CD4-positive, CD25-positive, alpha-beta regulatory T cell (primary cell): ENCODE measurements around the gene FUOM. TPM values are rescaled to one million over a fixed set of nuclear protein-coding genes. Genes with fewer than 3 reads are reported as not detected.
A peak's percentile ranks its signal among the peaks of the same experiment; 100 is the strongest.
"Not testable (repeated sequence)": the region's sequence is repeated elsewhere in the genome, so short reads cannot be mapped to it uniquely, and the experiment has no call there.

ENCODE experiments used
- ATAC-seq, 2 donors: fragments of 150-1000 bp; cut with Tn5 transposase; one replicate each; pipeline ENCODE4 v1.10.0; 2021; ENCODE audit warnings: low read depth in 2 of 2, moderate number of reproducible peaks in 2 of 2, moderate library complexity in 1 of 2
- DNase-seq, 3 donors: peaks; one replicate each; pipeline versions ENCODE4 v3.0.0 to v3.0.0-alpha.2; 2012 to 2022; ENCODE audit warnings: mixed read lengths in 1 of 3
- H3K27ac ChIP-seq: one replicate; pipeline ENCODE4 v1.7.0; 2013; ENCODE audit warnings: mild to moderate bottlenecking, low read length; ENCODE audit not compliant: insufficient read depth, poor library complexity, severe bottlenecking
- H3K27me3 ChIP-seq: one replicate; pipeline ENCODE4 v1.7.0; 2013; ENCODE audit warnings: low read length; ENCODE audit not compliant: control insufficient read depth, insufficient read depth
- H3K36me3 ChIP-seq: one replicate; pipeline ENCODE4 v1.7.0; 2013; ENCODE audit warnings: mild to moderate bottlenecking, low read length, moderate library complexity; ENCODE audit not compliant: control insufficient read depth, insufficient read depth
- H3K4me1 ChIP-seq: 2 replicates; pipeline ENCODE4 v1.7.0; 2013; ENCODE audit warnings: mild to moderate bottlenecking, low read length; ENCODE audit not compliant: insufficient read depth, control insufficient read depth, poor library complexity, severe bottlenecking
- H3K4me3 ChIP-seq: one replicate; pipeline ENCODE4 v1.7.0; 2013; ENCODE audit warnings: low read depth, mild to moderate bottlenecking, low read length, moderate library complexity
- H3K9me3 ChIP-seq, 2 experiments: 1 replicate in 1 of 2; 2 replicates in 1 of 2; pipeline ENCODE4 v1.7.0; 2013; ENCODE audit warnings: low read length in 2 of 2, mild to moderate bottlenecking in 1 of 2, moderate library complexity in 1 of 2; ENCODE audit not compliant: control insufficient read depth in 2 of 2
- H3K27ac Mint-ChIP-seq, 3 donors: one replicate each; pipeline ENCODE4 v1.8.0; 2020 to 2022; ENCODE audit warnings: mild to moderate bottlenecking in 3 of 3, mixed read lengths in 3 of 3, moderate library complexity in 2 of 3
- H3K27me3 Mint-ChIP-seq: one replicate; pipeline ENCODE4 v1.8.0; 2022; ENCODE audit warnings: mild to moderate bottlenecking, mixed read lengths
- H3K36me3 Mint-ChIP-seq: one replicate; pipeline ENCODE4 v1.8.0; 2020; ENCODE audit warnings: mixed read lengths
- H3K4me1 Mint-ChIP-seq, 4 donors: one replicate each; pipeline ENCODE4 v1.8.0; 2020 to 2022; ENCODE audit warnings: mixed read lengths in 4 of 4, mild to moderate bottlenecking in 1 of 4
- H3K4me3 Mint-ChIP-seq, 4 donors: one replicate each; pipeline ENCODE4 v1.8.0; 2020 to 2022; ENCODE audit warnings: mild to moderate bottlenecking in 4 of 4, mixed read lengths in 4 of 4, moderate library complexity in 3 of 4
- H3K9me3 Mint-ChIP-seq, 7 donors: one replicate each; pipeline ENCODE4 v1.8.0; 2020 to 2022; ENCODE audit warnings: mixed read lengths in 7 of 7, mild to moderate bottlenecking in 3 of 7, moderate library complexity in 2 of 7
- polyA plus RNA-seq, 4 donors: library from polyadenylated mRNA; unstranded; fragments of 300-500 nt; fragmentation: Illumina TruSeq; gene quantifications; one replicate each; pipeline ENCODE4 v1.2.3, GENCODE V29; 2021
- total RNA-seq: library from RNA; stranded (reverse); gene quantifications from one replicate; pipeline ENCODE4 v1.2.3, GENCODE V29; 2022

FUOM gene
- total and polyA plus RNA-seq, 5 donors from 2014 or later = 7.1 to 21.9 (median 17.8) TPM

GRCh38 chr10:133377025-133377817 lies 19.4 kb upstream of the FUOM start:
- peaks cover 6% of the 10 kb centered on the region for H3K27me3 Mint-ChIP-seq
- no peak for ATAC-seq
- no peaks in the 10 kb centered on the region for H3K36me3 Mint-ChIP-seq
- peaks cover 4 to 18% (median 9%) of the 10 kb centered on the region in 4 donors for H3K4me1 Mint-ChIP-seq
- DNase-seq = no peak
- H3K4me3 Mint-ChIP-seq = peak overlapping the region; percentile 75 to 87 (median 82)
- H3K9me3 ChIP-seq = no peaks in the 10 kb centered on the region
- H3K4me1 ChIP-seq = peaks cover 25% of the 10 kb centered on the region
- H3K27ac Mint-ChIP-seq = peak overlapping the region in 2 of 3 donors; percentile 25 to 32
- H3K27ac ChIP-seq = no peak overlapping the region
- H3K9me3 Mint-ChIP-seq = peaks cover 0 to 2% (median 0%) of the 10 kb centered on the region in 7 donors
- H3K27me3 ChIP-seq = no peaks in the 10 kb centered on the region
- no peaks in the 10 kb centered on the region for H3K36me3 ChIP-seq
- no peak overlapping the region for H3K4me3 ChIP-seq

GRCh38 chr10:133376183-133376582 lies 18.4 kb upstream of the FUOM start:
- peaks cover 28% of the 10 kb centered on the region for H3K4me1 ChIP-seq
- not testable (repeated sequence) for H3K4me3 ChIP-seq, H3K27me3 ChIP-seq, H3K36me3 ChIP-seq, H3K9me3 Mint-ChIP-seq, H3K27ac ChIP-seq, H3K27me3 Mint-ChIP-seq, H3K36me3 Mint-ChIP-seq, ATAC-seq, H3K9me3 ChIP-seq, DNase-seq
- peak overlapping the region in 1 of 3 donors; percentile 54 for H3K27ac Mint-ChIP-seq
- H3K4me1 Mint-ChIP-seq = peaks cover 4 to 17% (median 4%) of the 10 kb centered on the region in 4 donors
- H3K4me3 Mint-ChIP-seq = peak overlapping the region; percentile 75 to 87 (median 82)

- ATAC-seq (no peak), DNase-seq (no peak)
- Mint-ChIP-seq H3K4me1 (peaks cover 0 to 11% (median 4%) of the 10 kb centered on the region in 4 donors), H3K36me3 (no peaks in the 10 kb centered on the region), H3K9me3 (peaks cover 0 to 1% (median 0%) of the 10 kb centered on the region in 7 donors), H3K4me3 (peak overlapping the region; percentile 38 to 89 (median 78)), H3K27me3 (no peaks in the 10 kb centered on the region), H3K27ac (peak overlapping the region in 1 of 3 donors; percentile 57)
- Histone ChIP-seq H3K27me3 (no peaks in the 10 kb centered on the region), H3K9me3 (no peaks in the 10 kb centered on the region), H3K36me3 (no peaks in the 10 kb centered on the region), H3K27ac (no peak overlapping the region), H3K4me1 (peaks cover 28% of the 10 kb centered on the region), H3K4me3 (no peak overlapping the region)
Measured at GRCh38 chr10:133375357-133376115, 17.7 kb upstream of the FUOM start.

- Histone ChIP-seq H3K27me3 (no peaks in the 10 kb centered on the region), H3K36me3 (peaks cover 17% of the 10 kb centered on the region), H3K9me3 (no peaks in the 10 kb centered on the region), H3K4me1 (peaks cover 21% of the 10 kb centered on the region), H3K4me3 (peak within 1 kb of the TSS; percentile 66), H3K27ac (peak within 1 kb of the TSS; percentile 66)
- Mint-ChIP-seq H3K36me3 (peaks cover 6% of the 10 kb centered on the region), H3K4me3 (peak within 1 kb of the TSS; percentile 80 to 89 (median 86)), H3K27me3 (no peaks in the 10 kb centered on the region), H3K9me3 (no peaks in the 10 kb centered on the region), H3K4me1 (peaks cover 0 to 9% (median 4%) of the 10 kb centered on the region in 4 donors), H3K27ac (peak within 1 kb of the TSS in 1 of 3 donors; percentile 63)
- peak; percentile 99 for ATAC-seq
- peak; percentile 91 to 92 (median 92) for DNase-seq
Measured at GRCh38 chr10:133373174-133374090, 15.6 kb upstream of the FUOM start, which contains the start of gene ECHS1. Gene ECHS1, minus strand, starts transcription at chr10:133373354. Its CDS starts 21 bp downstream, at chr10:133373333.

GRCh38 chr10:133372507-133372906 lies 14.7 kb upstream of the FUOM start:
- H3K4me3 ChIP-seq = no peak overlapping the region
- no peaks in the 10 kb centered on the region for H3K9me3 ChIP-seq
- no peak for DNase-seq
- no peak overlapping the region for H3K27ac ChIP-seq
- H3K36me3 Mint-ChIP-seq = peaks cover 9% of the 10 kb centered on the region
- H3K9me3 Mint-ChIP-seq = no peaks in the 10 kb centered on the region
- H3K4me1 Mint-ChIP-seq = peaks cover 0 to 9% (median 4%) of the 10 kb centered on the region in 4 donors
- H3K27ac Mint-ChIP-seq = no peak overlapping the region
- H3K27me3 Mint-ChIP-seq = no peaks in the 10 kb centered on the region
- peaks cover 22% of the 10 kb centered on the region for H3K36me3 ChIP-seq
- peaks cover 14% of the 10 kb centered on the region for H3K4me1 ChIP-seq
- no peak for ATAC-seq
- no peaks in the 10 kb centered on the region for H3K27me3 ChIP-seq
- H3K4me3 Mint-ChIP-seq = peak overlapping the region in 3 of 4 donors; percentile 80 to 85 (median 83)

GRCh38 chr10:133370030-133370786 lies 12.4 kb upstream of the FUOM start:
- peaks cover 0 to 9% (median 4%) of the 10 kb centered on the region in 4 donors for H3K4me1 Mint-ChIP-seq

More at GRCh38 chr10:133370030-133370786, 12.4 kb upstream of the FUOM start:
- H3K9me3 Mint-ChIP-seq = no peaks in the 10 kb centered on the region
- DNase-seq (no peak), ATAC-seq (no peak)
- H3K27ac Mint-ChIP-seq = no peak overlapping the region
- peaks cover 9% of the 10 kb centered on the region for H3K36me3 Mint-ChIP-seq
- H3K36me3 ChIP-seq = peaks cover 30% of the 10 kb centered on the region
- H3K27ac ChIP-seq = no peak overlapping the region
- H3K27me3 ChIP-seq = no peaks in the 10 kb centered on the region
- H3K4me3 ChIP-seq = no peak overlapping the region
- peak overlapping the region; percentile 13 to 57 (median 38) for H3K4me3 Mint-ChIP-seq
- no peaks in the 10 kb centered on the region for H3K27me3 Mint-ChIP-seq
- peaks cover 14% of the 10 kb centered on the region for H3K4me1 ChIP-seq
- H3K9me3 ChIP-seq = no peaks in the 10 kb centered on the region
